H9 (cell line): ENCODE measurements around the gene PSMA2. TPM values are rescaled to one million over a fixed set of nuclear protein-coding genes. Genes with fewer than 3 reads are reported as not detected.

ENCODE experiments used
- DNase-seq: peaks from one replicate; pipeline ENCODE4 v3.0.0-alpha.2; 2017
- H2AFZ ChIP-seq: one replicate; pipeline ENCODE4 v1.6.1; 2013; ENCODE audit warnings: mild to moderate bottlenecking, low read length, control low read depth, moderate library complexity
- H2AK5ac ChIP-seq: 2 replicates; pipeline ENCODE4 v1.6.1; 2013; ENCODE audit warnings: low read length, control low read depth, mixed read lengths; ENCODE audit not compliant: insufficient read length
- H2BK120ac ChIP-seq: one replicate; pipeline ENCODE4 v1.6.1; 2013; ENCODE audit warnings: low read depth, mild to moderate bottlenecking, low read length, control low read depth, inconsistent platforms; ENCODE audit not compliant: poor library complexity, severe bottlenecking
- H2BK12ac ChIP-seq: 2 replicates; pipeline ENCODE4 v1.6.1; 2013; ENCODE audit warnings: low read length, control low read depth, mixed read lengths, low read depth; ENCODE audit not compliant: insufficient read length
- H2BK15ac ChIP-seq: 2 replicates; pipeline ENCODE4 v1.6.1; 2013; ENCODE audit warnings: low read depth, low read length, control low read depth
- H2BK20ac ChIP-seq: one replicate; pipeline ENCODE4 v1.6.1; 2013; ENCODE audit warnings: low read depth, mild to moderate bottlenecking, low read length, control low read depth, inconsistent platforms; ENCODE audit not compliant: poor library complexity, severe bottlenecking
- H2BK5ac ChIP-seq: 2 replicates; pipeline ENCODE4 v1.6.1; 2013; ENCODE audit warnings: low read length, control low read depth, mixed read lengths; ENCODE audit not compliant: insufficient read length
- H3K14ac ChIP-seq: 2 replicates; pipeline ENCODE4 v1.6.1; 2013; ENCODE audit warnings: low read length, control low read depth; ENCODE audit not compliant: insufficient read depth
- H3K18ac ChIP-seq: 2 replicates; pipeline ENCODE4 v1.6.1; 2013; ENCODE audit warnings: low read depth, mild to moderate bottlenecking, mixed read lengths, low read length, control low read depth; ENCODE audit not compliant: insufficient read length
- H3K23ac ChIP-seq: 2 replicates; pipeline ENCODE4 v1.6.1; 2013; ENCODE audit warnings: low read length, control low read depth, mixed read lengths, low read depth; ENCODE audit not compliant: insufficient read length
- H3K23me2 ChIP-seq: 2 replicates; pipeline ENCODE4 v1.6.1; 2013; ENCODE audit warnings: low read depth, mild to moderate bottlenecking, mixed read lengths, low read length, control low read depth; ENCODE audit not compliant: insufficient read length, poor library complexity, severe bottlenecking
- H3K27ac ChIP-seq: 2 replicates; pipeline ENCODE4 v1.5.1; 2013; ENCODE audit warnings: low read length, control low read depth, mixed read lengths, low read depth; ENCODE audit not compliant: insufficient read length
- H3K27me3 ChIP-seq: 2 replicates; pipeline ENCODE4 v1.6.1; 2013; ENCODE audit warnings: low read length, control low read depth, inconsistent platforms; ENCODE audit not compliant: insufficient read depth
- H3K4ac ChIP-seq: 2 replicates; pipeline ENCODE4 v1.6.1; 2013; ENCODE audit warnings: low read depth, mild to moderate bottlenecking, control low read depth, inconsistent platforms, low read length, moderate library complexity
- H3K4me1 ChIP-seq: 2 replicates; pipeline ENCODE4 v1.6.1; 2013; ENCODE audit warnings: low read length, control low read depth, inconsistent platforms; ENCODE audit not compliant: insufficient read depth
- H3K4me2 ChIP-seq: 2 replicates; pipeline ENCODE4 v1.6.1; 2013; ENCODE audit warnings: low read length, control low read depth, mixed read lengths; ENCODE audit not compliant: insufficient read length, insufficient read depth
- H3K56ac ChIP-seq: 2 replicates; pipeline ENCODE4 v1.6.1; 2013; ENCODE audit warnings: low read depth, mild to moderate bottlenecking, mixed read lengths, low read length, control low read depth; ENCODE audit not compliant: insufficient read length
- H3K79me1 ChIP-seq: 2 replicates; pipeline ENCODE4 v1.6.1; 2013; ENCODE audit warnings: low read depth, mild to moderate bottlenecking, moderate library complexity, low read length, control low read depth, inconsistent platforms; ENCODE audit not compliant: insufficient read depth, poor library complexity, severe bottlenecking
- H3K79me2 ChIP-seq: 2 replicates; pipeline ENCODE4 v1.6.1; 2013; ENCODE audit warnings: low read length, control low read depth, inconsistent platforms; ENCODE audit not compliant: insufficient read depth
- H3K9ac ChIP-seq: 2 replicates; pipeline ENCODE4 v1.6.1; 2013; ENCODE audit warnings: low read length, control low read depth, mixed read lengths; ENCODE audit not compliant: insufficient read length; ENCODE audit errors: extremely low read depth
- H3K9me3 ChIP-seq: one replicate; pipeline ENCODE4 v1.6.1; 2013; ENCODE audit warnings: low read depth, low read length, inconsistent platforms; ENCODE audit not compliant: control insufficient read depth
- H3T11ph ChIP-seq: one replicate; pipeline ENCODE4 v1.6.1; 2013; ENCODE audit warnings: mild to moderate bottlenecking, low read length, control low read depth, inconsistent platforms
- H4K20me1 ChIP-seq: one replicate; pipeline ENCODE4 v1.6.1; 2013; ENCODE audit not compliant: control insufficient read depth, insufficient read length, insufficient read depth
- H4K5ac ChIP-seq: 2 replicates; pipeline ENCODE4 v1.6.1; 2013; ENCODE audit warnings: low read depth, mild to moderate bottlenecking, mixed read lengths, low read length, control low read depth; ENCODE audit not compliant: insufficient read length
- H4K8ac ChIP-seq: replicated peaks from 2 replicates; pipeline ENCODE4 v1.6.1; 2013; ENCODE audit warnings: low read length, control low read depth, mixed read lengths, low read depth; ENCODE audit not compliant: insufficient read length
- H4K91ac ChIP-seq: 2 replicates; pipeline ENCODE4 v1.6.1; 2013; ENCODE audit warnings: low read depth, mild to moderate bottlenecking, moderate library complexity, mixed read lengths, low read length, control low read depth; ENCODE audit not compliant: insufficient read length
- H3K27ac Mint-ChIP-seq, 3 experiments: 2 replicates in 2 of 3; 3 replicates in 1 of 3; pipeline ENCODE4 v1.8.0; 2020 to 2021; ENCODE audit warnings: mixed read lengths in 3 of 3, mild to moderate bottlenecking in 1 of 3, moderate library complexity in 1 of 3
- H3K27me3 Mint-ChIP-seq: 2 replicates; pipeline ENCODE4 v1.8.0; 2021; ENCODE audit warnings: low read depth, mild to moderate bottlenecking, moderate library complexity, mixed read lengths
- H3K36me3 Mint-ChIP-seq, 3 experiments: 2 replicates in 2 of 3; 3 replicates in 1 of 3; pipeline ENCODE4 v1.8.0; 2020 to 2021; ENCODE audit warnings: low read depth in 3 of 3, mixed read lengths in 3 of 3; ENCODE audit not compliant: insufficient read depth in 1 of 3
- H3K4me1 Mint-ChIP-seq, 2 experiments: 2 replicates each; pipeline ENCODE4 v1.8.0; 2020; ENCODE audit warnings: mixed read lengths in 2 of 2
- H3K4me3 Mint-ChIP-seq, 2 experiments: 2 replicates in 1 of 2; 3 replicates in 1 of 2; pipeline ENCODE4 v1.8.0; 2020 to 2021; ENCODE audit warnings: mild to moderate bottlenecking in 2 of 2, mixed read lengths in 2 of 2, moderate library complexity in 1 of 2
- H3K9me3 Mint-ChIP-seq, 2 experiments: 2 replicates in 1 of 2; 3 replicates in 1 of 2; pipeline ENCODE4 v1.8.0; 2020; ENCODE audit warnings: mild to moderate bottlenecking in 2 of 2, mixed read lengths in 2 of 2, moderate library complexity in 1 of 2
- CTCF ChIP-seq: fragments of 200-600 bp; sonication (generic); conservative IDR thresholded peaks from 3 replicates; pipeline ENCODE4 v1.8.0; 2021; ENCODE audit warnings: antibody characterized with exemption, mild to moderate bottlenecking
- WGBS: extraction: QIAGEN DNeasy Blood & Tissue Kit; methylation state at CpG from one replicate; pipeline ENCODE4 v1.1.7; 2013; ENCODE audit warnings: missing lambda C conversion rate, low lambda C conversion rate, mixed read lengths; ENCODE audit not compliant: insufficient read length; ENCODE audit errors: extremely low coverage; 5-methylcytosine and 5-hydroxymethylcytosine counted together
- total RNA-seq: library from RNA; stranded (reverse); gene quantifications from 2 replicates; pipeline ENCODE4 v1.2.1, GENCODE V29; 2021

Gene PSMA2
- total RNA-seq, 1 experiment from 2014 or later = 227 TPM

- Mint-ChIP-seq H3K27me3 (no peaks in the 10 kb centered on the region), H3K27ac (no peak overlapping the region), H3K36me3 (peaks cover 2 to 26% (median 24%) of the 10 kb centered on the region in 3 experiments; a peak in 6 of 7 replicates), H3K4me1 (peaks cover 36 to 41% of the 10 kb centered on the region in 2 experiments), H3K9me3 (no peaks in the 10 kb centered on the region; a peak in 1 of 5 replicates), H3K4me3 (peak overlapping the region; percentile 90 to 92; a peak in 4 of 5 replicates)
- no peak overlapping the region for H3K9ac ChIP-seq
- H3K23ac ChIP-seq = no peak overlapping the region
- no peaks in the 10 kb centered on the region for H3K79me1 ChIP-seq
- peak overlapping the region; percentile 95 for H3K4me2 ChIP-seq
- WGBS = no CpG with 5 or more reads among the region's 2 CpGs
- no peak overlapping the region for H2BK12ac ChIP-seq
- H4K8ac ChIP-seq = no peak overlapping the region
- no peaks in the 10 kb centered on the region for H3K27me3 ChIP-seq
- no peak overlapping the region for H2AK5ac ChIP-seq
- H3K4ac ChIP-seq = no peak overlapping the region
- H2BK120ac ChIP-seq = no peak overlapping the region
- H4K91ac ChIP-seq = no peak overlapping the region
- no peaks in the 10 kb centered on the region for H3K9me3 ChIP-seq
- TF ChIP-seq CTCF = no peak
- no peak overlapping the region for H3K18ac ChIP-seq
- H4K20me1 ChIP-seq = no peaks in the 10 kb centered on the region
- no peak overlapping the region for H2BK15ac ChIP-seq
- H2BK20ac ChIP-seq = no peak overlapping the region
- peaks cover 12% of the 10 kb centered on the region for H3K4me1 ChIP-seq
- H3K23me2 ChIP-seq = peaks cover 9% of the 10 kb centered on the region
- H3T11ph ChIP-seq = no peak overlapping the region
- H3K27ac ChIP-seq = no peak overlapping the region
- H2AFZ ChIP-seq = no peak overlapping the region
- no peak overlapping the region for H3K56ac ChIP-seq
- H2BK5ac ChIP-seq = no peak overlapping the region
- H3K14ac ChIP-seq = no peak overlapping the region
- peaks cover 3% of the 10 kb centered on the region; the same call in 1 of the 2 replicates for H3K79me2 ChIP-seq
- no peak overlapping the region for H4K5ac ChIP-seq
- DNase-seq = no peak
These were observed 21.7 kb downstream of the PSMA2 start for GRCh38 chr7:42910306-42910705.
